Measurements from ENCODE around the gene FHIP2A.

Gene FHIP2A

GRCh38 chr10:114859222-114859621, 37.6 kb downstream of the FHIP2A start:
- no peak for DNase-seq

- DNase-seq: no peak
Observed at GRCh38 chr10:114862456-114862855, 40.9 kb downstream of the FHIP2A start.

- DNase-seq: no peak
Observed at GRCh38 chr10:114867365-114867764, 45.8 kb downstream of the FHIP2A start.

GRCh38 chr10:114868870-114869519, 47.4 kb downstream of the FHIP2A start:
- DNase-seq: no peak

- DNase-seq: no peak
Observed at GRCh38 chr10:114869520-114869892, 47.9 kb downstream of the FHIP2A start.

GRCh38 chr10:114870486-114870885, 48.9 kb downstream of the FHIP2A start:
- DNase-seq: no peak

- no peak for DNase-seq
Observed at GRCh38 chr10:114871379-114871778, 49.8 kb downstream of the FHIP2A start.

Measured in bone marrow (tissue), 2 donors.